ENCODE results near the gene DAPL1. TPM values are rescaled to one million over a fixed set of nuclear protein-coding genes. Genes with fewer than 3 reads are reported as not detected.

Gene DAPL1, protein sequence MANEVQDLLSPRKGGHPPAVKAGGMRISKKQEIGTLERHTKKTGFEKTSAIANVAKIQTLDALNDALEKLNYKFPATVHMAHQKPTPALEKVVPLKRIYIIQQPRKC
- 100 to 1,000 TPM; 242 to 361 (median 326) TPM for total RNA-seq

DNA sequence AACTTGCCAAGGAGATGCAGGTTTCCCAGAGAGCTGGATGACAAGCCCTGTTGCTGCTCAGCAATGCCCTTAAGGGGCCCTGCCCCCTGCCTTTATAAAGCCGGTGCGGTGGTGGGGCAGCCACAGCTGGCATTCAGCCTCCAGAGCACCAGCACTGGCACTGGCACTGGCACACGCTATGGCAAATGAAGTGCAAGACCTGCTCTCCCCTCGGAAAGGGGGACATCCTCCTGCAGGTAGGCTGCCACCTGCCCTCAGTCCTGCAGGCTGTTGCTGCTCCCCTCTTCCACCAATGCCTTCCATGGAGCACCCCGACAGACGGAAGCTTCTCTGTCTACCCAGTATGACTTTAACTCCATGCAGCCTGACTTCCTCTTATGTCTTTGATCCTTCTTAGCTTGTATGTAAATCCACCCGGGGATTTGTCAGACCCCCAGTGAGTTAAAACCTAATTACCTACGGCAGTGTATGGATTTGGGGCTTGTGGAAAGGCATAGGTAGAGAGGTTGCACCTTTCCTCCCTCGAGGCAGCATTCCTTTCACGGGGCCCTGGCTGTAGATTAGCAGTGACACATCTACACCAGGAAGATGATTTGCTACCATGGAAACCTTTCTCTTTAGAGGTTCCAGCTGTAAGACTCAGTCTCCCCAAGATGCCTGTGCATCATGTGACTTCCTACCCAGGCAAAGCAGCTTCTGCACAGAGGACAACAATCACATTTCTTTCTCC is at the start of gene DAPL1:
Gene DAPL1, plus strand, starts transcription at position 123 of the 730 bp plus-strand sequence. Its CDS starts 56 bp downstream, at position 179.
- H3K4me3 ChIP-seq (ENCODE audit: low read depth, poor library complexity, severe bottlenecking), result no peak within 1 kb of the TSS
- WGBS, 2 donors, result 17% methylated on average over 8 to 10 of the region's 10 CpGs
- DNase-seq (ENCODE audit: low spot score in 2 of 2), result peak in 1 of 2 donors; percentile 55
- intact Hi-C loops (cut with DNase I; ENCODE audit: low total_unique reads), result no loop called here
- TF ChIP-seq, protein P1, sequence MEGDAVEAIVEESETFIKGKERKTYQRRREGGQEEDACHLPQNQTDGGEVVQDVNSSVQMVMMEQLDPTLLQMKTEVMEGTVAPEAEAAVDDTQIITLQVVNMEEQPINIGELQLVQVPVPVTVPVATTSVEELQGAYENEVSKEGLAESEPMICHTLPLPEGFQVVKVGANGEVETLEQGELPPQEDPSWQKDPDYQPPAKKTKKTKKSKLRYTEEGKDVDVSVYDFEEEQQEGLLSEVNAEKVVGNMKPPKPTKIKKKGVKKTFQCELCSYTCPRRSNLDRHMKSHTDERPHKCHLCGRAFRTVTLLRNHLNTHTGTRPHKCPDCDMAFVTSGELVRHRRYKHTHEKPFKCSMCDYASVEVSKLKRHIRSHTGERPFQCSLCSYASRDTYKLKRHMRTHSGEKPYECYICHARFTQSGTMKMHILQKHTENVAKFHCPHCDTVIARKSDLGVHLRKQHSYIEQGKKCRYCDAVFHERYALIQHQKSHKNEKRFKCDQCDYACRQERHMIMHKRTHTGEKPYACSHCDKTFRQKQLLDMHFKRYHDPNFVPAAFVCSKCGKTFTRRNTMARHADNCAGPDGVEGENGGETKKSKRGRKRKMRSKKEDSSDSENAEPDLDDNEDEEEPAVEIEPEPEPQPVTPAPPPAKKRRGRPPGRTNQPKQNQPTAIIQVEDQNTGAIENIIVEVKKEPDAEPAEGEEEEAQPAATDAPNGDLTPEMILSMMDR (IDR thresholded peaks at IDR 0.05), result no peak
- TF ChIP-seq POLR2A (IDR thresholded peaks at IDR 0.05), result no peak

DNA sequence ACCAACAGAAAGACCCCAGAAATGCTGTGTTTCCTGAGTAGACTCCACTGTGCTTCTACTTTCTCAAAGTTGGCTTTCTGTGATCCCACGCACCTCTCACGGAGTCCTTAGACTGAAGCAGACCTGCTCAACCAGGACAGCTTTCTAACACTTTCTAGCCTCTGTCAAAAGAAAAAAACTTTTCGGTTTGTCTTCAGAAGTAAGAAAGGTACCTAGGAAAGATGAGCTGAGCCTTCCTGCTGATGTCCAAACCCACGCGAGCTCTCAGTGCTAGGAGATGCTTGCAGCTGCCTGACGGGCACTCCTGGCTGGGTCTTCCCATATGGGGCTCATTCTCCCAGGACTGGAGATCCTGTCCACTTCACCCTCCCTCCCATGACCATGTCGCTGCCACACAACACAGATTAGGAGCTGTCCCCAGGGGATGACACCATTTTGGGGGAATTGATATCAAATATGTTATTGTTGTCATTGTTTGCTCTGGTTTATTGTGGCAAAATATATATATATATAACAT is 49.2 kb upstream of the DAPL1 start:
- TF ChIP-seq, protein P1 (IDR thresholded peaks at IDR 0.05), result no peak
- TF ChIP-seq POLR2A (IDR thresholded peaks at IDR 0.05), result no peak
- no peak overlapping the region for H3K4me3 ChIP-seq (ENCODE audit: low read depth, poor library complexity, severe bottlenecking)
- intact Hi-C loops (cut with DNase I; ENCODE audit: low total_unique reads), result loop anchor here (10.0 kb wide), 1 partner anchor 291 kb away; the partner anchor contains the start of genes CCDC148 and PKP4
- 45 to 54% methylated on average over 7 of the region's 7 CpGs for WGBS, 2 donors
- DNase-seq (ENCODE audit: low spot score in 2 of 2), result peak in 1 of 2 donors; percentile 62

DNA sequence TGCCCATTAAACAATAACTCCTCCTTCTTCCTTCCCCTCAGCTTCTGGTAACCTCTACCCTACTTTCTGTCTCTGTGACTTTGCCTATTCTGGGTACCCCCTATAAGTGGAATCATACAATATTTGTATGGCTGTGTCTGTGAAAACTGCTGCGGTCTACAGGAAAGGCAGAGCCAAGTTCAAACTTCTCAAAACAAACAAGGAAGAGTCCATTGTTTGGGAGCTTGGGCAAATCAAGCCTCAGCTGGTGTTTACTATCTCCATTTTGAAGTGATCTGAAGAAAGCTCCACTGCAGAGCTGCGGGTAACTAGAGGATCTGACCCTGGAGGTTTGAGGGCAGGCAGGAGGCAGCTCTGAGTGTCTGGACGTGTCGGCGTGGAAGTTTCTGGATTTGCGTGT is 48.6 kb upstream of the DAPL1 start:
- H3K4me3 ChIP-seq (ENCODE audit: low read depth, poor library complexity, severe bottlenecking), result no peak overlapping the region
- TF ChIP-seq POLR2A (IDR thresholded peaks at IDR 0.05), result no peak
- TF ChIP-seq, protein P1 (IDR thresholded peaks at IDR 0.05), result no peak
- DNase-seq (ENCODE audit: low spot score in 2 of 2), result peak in 1 of 2 donors; percentile 10
- 70 to 72% methylated on average over 6 of the region's 6 CpGs for WGBS, 2 donors
- intact Hi-C loops (cut with DNase I; ENCODE audit: low total_unique reads), result loop anchor here (10.0 kb wide), 1 partner anchor 292 kb away; the partner anchor contains the start of genes CCDC148 and PKP4

DNA sequence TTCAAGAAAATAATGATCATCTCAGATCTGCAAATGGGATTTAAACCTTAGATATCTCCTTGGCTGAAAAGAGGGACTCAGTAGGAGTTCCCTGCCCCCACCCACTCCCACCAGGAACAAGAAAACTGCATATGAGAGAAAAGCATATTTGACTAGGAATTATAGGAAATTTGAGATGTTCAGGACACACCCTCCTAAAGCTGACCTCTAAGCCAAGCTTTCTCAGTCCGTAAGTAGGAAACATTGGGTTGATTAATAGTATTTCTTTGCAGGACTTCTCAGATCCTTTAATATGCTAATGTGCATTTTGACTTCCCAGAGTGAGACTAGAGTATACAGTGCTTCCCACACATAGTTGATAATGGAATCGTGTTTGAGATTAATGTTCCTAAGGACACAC is 47.8 kb upstream of the DAPL1 start:
- H3K4me3 ChIP-seq (ENCODE audit: low read depth, poor library complexity, severe bottlenecking), result no peak overlapping the region
- WGBS, 2 donors, result 68 to 75% methylated on average over 2 of the region's 2 CpGs
- TF ChIP-seq POLR2A (IDR thresholded peaks at IDR 0.05), result no peak
- TF ChIP-seq, protein P1 (IDR thresholded peaks at IDR 0.05), result no peak
- intact Hi-C loops (cut with DNase I; ENCODE audit: low total_unique reads), result loop anchor here (10.0 kb wide), 1 partner anchor 292 kb away; the partner anchor contains the start of genes CCDC148 and PKP4
- no peak for DNase-seq (ENCODE audit: low spot score in 2 of 2)

DNA sequence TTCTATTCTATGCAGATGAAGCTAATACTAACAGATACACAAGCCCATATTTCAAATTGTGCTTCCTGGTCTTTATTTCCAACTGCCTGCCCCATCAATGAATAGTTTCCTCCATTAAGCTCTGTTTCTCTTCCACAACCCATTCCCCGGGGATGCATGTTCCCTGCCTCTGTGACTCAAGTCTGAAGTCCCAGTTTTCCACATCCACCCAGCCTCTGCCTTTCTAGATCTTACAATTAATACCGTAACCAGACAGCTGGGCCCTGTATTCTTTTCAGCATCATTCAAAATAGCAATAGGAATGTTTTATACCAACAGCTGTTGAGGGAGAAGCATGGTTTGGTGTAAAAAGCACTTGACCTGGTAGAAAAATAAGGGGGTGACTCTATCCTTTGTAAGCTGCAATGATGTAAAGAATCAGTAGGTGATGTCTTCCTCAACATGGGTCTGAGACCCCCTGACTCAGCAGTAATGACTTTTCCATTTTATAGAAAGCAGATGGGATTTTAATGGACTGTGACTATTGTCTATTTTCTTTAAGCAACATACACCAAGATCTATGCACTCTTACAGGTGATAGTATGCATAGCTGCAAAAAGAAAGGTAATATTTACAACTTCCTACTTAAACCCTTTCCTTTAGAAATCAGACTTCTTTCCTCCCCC is 46.1 kb upstream of the DAPL1 start:
- TF ChIP-seq, protein P1 (IDR thresholded peaks at IDR 0.05), result no peak
- TF ChIP-seq POLR2A (IDR thresholded peaks at IDR 0.05), result no peak
- intact Hi-C loops (cut with DNase I; ENCODE audit: low total_unique reads), result loop anchor here (10.0 kb wide), 1 partner anchor 294 kb away; the partner anchor contains the start of genes CCDC148 and PKP4
- H3K4me3 ChIP-seq (ENCODE audit: low read depth, poor library complexity, severe bottlenecking), result no peak overlapping the region
- DNase-seq (ENCODE audit: low spot score in 2 of 2), result no peak
- WGBS, 2 donors, result 69 to 81% methylated on average over 2 of the region's 2 CpGs

Measured in lower leg skin (tissue), 4 donors.